IMR-90 (cell line): Measurements from ENCODE around the gene NCF2. TPM values are rescaled to one million over a fixed set of nuclear protein-coding genes. Genes with fewer than 3 reads are reported as not detected.

ENCODE experiments used
- ATAC-seq: fragments of 200-7000 bp; cut with Tn5 transposase; 2 replicates; pipeline ENCODE4 v1.9.1; 2020; ENCODE audit warnings: low read depth, mild to moderate bottlenecking, moderate library complexity
- BruUV-seq: library from RNA; stranded (reverse); fragments of 400-500 nt; replicated peaks from 2 replicates; lab custom pipeline; 2021; lab: Mats Ljungman, UMichigan
- CTCF ChIA-PET: fragments of 300-600 bp; formaldehyde crosslinking; extraction: SDS; loops from one replicate; lab custom pipeline; 2021; ENCODE audit warnings: antibody characterized with exemption; lab: Yijun Ruan, JAX
- POLR2A ChIA-PET: fragments of 300-600 bp; sonication (Branson Sonifier 250); formaldehyde crosslinking; loops from one replicate; lab custom pipeline; 2022; ENCODE audit warnings: antibody characterized with exemption; ENCODE audit not compliant: unreplicated experiment; lab: Charles Lee
- DNase-seq: peaks from one replicate; pipeline ENCODE4 v3.0.0; 2013
- H2AFZ ChIP-seq: replicated peaks from 2 replicates; pipeline ENCODE3; 2013; ENCODE audit warnings: low read length, mild to moderate bottlenecking; ENCODE audit not compliant: poor library complexity
- H2AK5ac ChIP-seq: 2 replicates; pipeline ENCODE4 v1.6.1; 2013; ENCODE audit warnings: low read depth, low read length, inconsistent platforms
- H2AK9ac ChIP-seq: replicated peaks from 2 replicates; pipeline ENCODE3; 2013; ENCODE audit warnings: mild to moderate bottlenecking, low read depth, low read length, moderate library complexity; ENCODE audit not compliant: poor library complexity
- H2BK120ac ChIP-seq: 2 replicates; pipeline ENCODE4 v1.6.1; 2013; ENCODE audit warnings: low read depth, low read length, inconsistent platforms
- H2BK15ac ChIP-seq: 3 replicates; pipeline ENCODE4 v1.6.1; 2013; ENCODE audit warnings: low read depth, low read length, inconsistent platforms
- H2BK20ac ChIP-seq: 2 replicates; pipeline ENCODE4 v1.6.1; 2013; ENCODE audit warnings: low read depth, mild to moderate bottlenecking, inconsistent platforms, low read length, moderate library complexity
- H2BK5ac ChIP-seq: 2 replicates; pipeline ENCODE4 v1.6.1; 2013; ENCODE audit warnings: mild to moderate bottlenecking, low read depth, low read length, inconsistent platforms; ENCODE audit not compliant: poor library complexity, severe bottlenecking
- H3K14ac ChIP-seq: replicated peaks from 2 replicates; pipeline ENCODE4 v1.6.1; 2013; ENCODE audit warnings: low read depth, low read length, inconsistent platforms
- H3K18ac ChIP-seq: 2 replicates; pipeline ENCODE4 v1.6.1; 2013; ENCODE audit warnings: low read depth, low read length, control low read depth
- H3K23ac ChIP-seq: 2 replicates; pipeline ENCODE4 v1.6.1; 2013; ENCODE audit warnings: low read depth, low read length, inconsistent platforms
- H3K27ac ChIP-seq: 2 replicates; pipeline ENCODE4 v1.5.1; 2013; ENCODE audit warnings: mild to moderate bottlenecking, control low read depth, low read length; ENCODE audit not compliant: insufficient read depth
- H3K27me3 ChIP-seq: 2 replicates; pipeline ENCODE4 v1.6.1; 2013; ENCODE audit warnings: low read length; ENCODE audit not compliant: control insufficient read depth, insufficient read depth
- H3K36me3 ChIP-seq: 2 replicates; pipeline ENCODE4 v1.6.1; 2013; ENCODE audit warnings: low read length, mixed read lengths; ENCODE audit not compliant: control insufficient read depth, insufficient read depth
- H3K4ac ChIP-seq: 2 replicates; pipeline ENCODE4 v1.6.1; 2013; ENCODE audit warnings: low read depth, low read length, inconsistent platforms
- H3K4me1 ChIP-seq: 2 replicates; pipeline ENCODE4 v1.6.1; 2013; ENCODE audit warnings: low read length, mixed read lengths; ENCODE audit not compliant: control insufficient read depth, insufficient read depth
- H3K4me2 ChIP-seq: 2 replicates; pipeline ENCODE4 v1.6.1; 2013; ENCODE audit warnings: low read depth, mild to moderate bottlenecking, control low read depth, low read length, moderate library complexity
- H3K4me3 ChIP-seq: 2 replicates; pipeline ENCODE4 v1.5.1; 2013; ENCODE audit warnings: low read depth, mild to moderate bottlenecking, control low read depth, low read length, moderate library complexity; ENCODE audit not compliant: insufficient read depth
- H3K56ac ChIP-seq: 2 replicates; pipeline ENCODE4 v1.6.1; 2013; ENCODE audit warnings: low read length, inconsistent platforms; ENCODE audit not compliant: insufficient read depth; ENCODE audit errors: extremely low read depth
- H3K79me1 ChIP-seq, 2 experiments: 2 replicates each; pipeline ENCODE4 v1.6.1; 2013; ENCODE audit warnings: low read length in 2 of 2, inconsistent platforms in 1 of 2, low read depth in 1 of 2
- H3K9ac ChIP-seq: 2 replicates; pipeline ENCODE4 v1.6.1; 2013; ENCODE audit warnings: low read depth, low read length, control low read depth
- H3K9me1 ChIP-seq: 2 replicates; pipeline ENCODE4 v1.6.1; 2013; ENCODE audit warnings: low read length, inconsistent platforms; ENCODE audit not compliant: insufficient read depth
- H3K9me3 ChIP-seq: 2 replicates; pipeline ENCODE4 v1.6.1; 2013; ENCODE audit warnings: low read length; ENCODE audit not compliant: control insufficient read depth, insufficient read depth
- H4K20me1 ChIP-seq: 2 replicates; pipeline ENCODE4 v1.6.1; 2013; ENCODE audit warnings: low read length, inconsistent platforms; ENCODE audit not compliant: insufficient read depth
- H4K5ac ChIP-seq: 2 replicates; pipeline ENCODE4 v1.6.1; 2013; ENCODE audit warnings: mild to moderate bottlenecking, low read depth, low read length, control low read depth
- H4K8ac ChIP-seq, 2 experiments: 2 replicates each; pipeline ENCODE4 v1.6.1; 2013; ENCODE audit warnings: low read depth in 2 of 2, low read length in 2 of 2, control low read depth in 1 of 2, inconsistent platforms in 1 of 2
- H4K91ac ChIP-seq: 2 replicates; pipeline ENCODE4 v1.6.1; 2013; ENCODE audit warnings: low read depth, low read length, inconsistent platforms; ENCODE audit not compliant: insufficient read depth
- CEBPB ChIP-seq: IDR thresholded peaks from 2 replicates; pipeline ENCODE4 v1.6.1; 2012; ENCODE audit warnings: low read depth, low read length, improper control_type of control experiment
- CHD1 ChIP-seq: IDR thresholded peaks from 2 replicates; pipeline ENCODE4 v1.6.1; 2012; ENCODE audit warnings: low read depth, low read length, improper control_type of control experiment
- MAZ ChIP-seq: IDR thresholded peaks from 2 replicates; pipeline ENCODE4 v1.6.1; 2012; ENCODE audit warnings: low read depth, mild to moderate bottlenecking, low read length, improper control_type of control experiment, moderate library complexity, borderline replicate concordance
- NFE2L2 ChIP-seq: fragments of 150-350 bp; IDR thresholded peaks from 2 replicates; pipeline ENCODE4 v1.6.1; 2016; ENCODE audit warnings: low read depth, mild to moderate bottlenecking, low read length
- POLR2A ChIP-seq: IDR thresholded peaks from 2 replicates; pipeline ENCODE4 v1.6.1; 2012; ENCODE audit warnings: mild to moderate bottlenecking, low read depth, low read length
- RAD21 ChIP-seq: IDR thresholded peaks from 2 replicates; pipeline ENCODE4 v1.6.1; 2012; ENCODE audit warnings: low read length, improper control_type of control experiment
- RCOR1 ChIP-seq: IDR thresholded peaks from 2 replicates; pipeline ENCODE4 v1.6.1; 2012; ENCODE audit warnings: mild to moderate bottlenecking, low read length, improper control_type of control experiment; ENCODE audit not compliant: insufficient replicate concordance
- WGBS, 2 experiments: methylation state at CpG; one replicate each; pipeline versions ENCODE4 v1.1.5 to v1.1.7; 2013; ENCODE audit warnings: missing lambda C conversion rate in 2 of 2; ENCODE audit not compliant: insufficient read length in 1 of 2; ENCODE audit errors: extremely low coverage in 2 of 2; 5-methylcytosine and 5-hydroxymethylcytosine counted together
- dilution Hi-C: fragments of 300-500 bp; cut with HindIII; formaldehyde crosslinking; loops from one replicate; pipeline ENCODE4 v1.14.3; 2018; ENCODE audit warnings: low sequenced_read_pairs; ENCODE audit not compliant: unreplicated experiment
- in situ Hi-C: fragments of 300-500 bp; cut with MboI; formaldehyde crosslinking; loops from 3 replicates; pipeline ENCODE4 v1.14.3; 2019; ENCODE audit warnings: low sequenced_read_pairs, inconsistent platforms, mixed read lengths
- intact Hi-C: fragments of 100-400 bp; cut with micrococcal nuclease; formaldehyde crosslinking; loops from 2 replicates; pipeline ENCODE4 v1.10.0; 2022
- polyA plus RNA-seq, 3 experiments: library from polyadenylated mRNA; depleted of rRNA; stranded (reverse); fragments of >200 nt; gene quantifications; 2 replicates each; pipeline ENCODE4 v1.2.3, GENCODE V29; 2012; ENCODE audit warnings: low replicate concordance in 1 of 3
- total RNA-seq: library from RNA; depleted of rRNA; stranded (reverse); fragments of >200 nt; gene quantifications from 2 replicates; pipeline ENCODE4 v1.2.3, GENCODE V29; 2012
- TF ChIP-seq, protein P1 (sequence below): fragments of 150-350 bp; IDR thresholded peaks from 2 replicates; pipeline ENCODE4 v1.6.1; 2017; ENCODE audit warnings: mild to moderate bottlenecking, antibody characterized with exemption, low read length, low read depth

NCF2 gene
- total and polyA plus RNA-seq, 2 of the 4 experiments (the other 2 are of a cell fraction): 3.2 to 4.2 TPM

DNA sequence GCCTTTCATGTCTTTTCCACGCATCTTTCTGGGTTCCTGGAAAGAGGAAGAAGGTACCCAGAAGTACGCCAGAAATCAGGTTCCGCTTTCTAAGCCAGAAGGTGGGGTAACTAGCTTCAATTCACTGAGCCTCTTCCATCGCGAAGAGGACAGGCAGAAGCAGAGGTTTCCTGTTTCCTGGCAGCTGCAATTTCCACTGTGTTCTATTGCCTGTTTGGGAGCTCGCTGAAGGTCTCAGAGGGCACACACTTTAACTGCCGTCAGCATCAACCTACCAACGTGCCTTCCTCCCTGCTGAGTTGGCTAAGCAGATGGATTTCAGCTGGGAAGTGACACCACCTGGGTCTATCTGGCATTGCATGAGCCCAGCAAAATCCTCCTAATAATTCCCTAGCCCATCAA is 10.0 kb downstream of the NCF2 start:
- Histone ChIP-seq H3K27ac (no peak overlapping the region), H3K14ac (no peak overlapping the region), H3K4ac (no peak overlapping the region), H2AK5ac (no peak overlapping the region), H2BK20ac (no peak overlapping the region), H3K23ac (no peak overlapping the region), H2BK5ac (no peak overlapping the region), H3K9me3 (no peaks in the 10 kb centered on the region), H3K4me1 (0 out of 2 replicates have a peak, but pooled peaks cover 4% of the 10 kb centered on the region), H3K27me3 (peaks cover 6% of the 10 kb centered on the region), H4K5ac (no peak overlapping the region), H3K56ac (no peak overlapping the region), H3K79me1 (no peaks in the 10 kb centered on the region), H3K9me1 (no peaks in the 10 kb centered on the region), H4K8ac (no peak overlapping the region), H4K20me1 (no peaks in the 10 kb centered on the region), H2AFZ (no peak overlapping the region), H2BK15ac (no peak overlapping the region), H3K4me3 (no peak overlapping the region), H3K4me2 (no peak overlapping the region), H3K36me3 (no peaks in the 10 kb centered on the region), H2BK120ac (no peak overlapping the region), H3K18ac (no peak overlapping the region), H3K9ac (no peak overlapping the region), H4K91ac (no peak overlapping the region), H2AK9ac (no peak overlapping the region)
- TF ChIP-seq CEBPB (no peak), POLR2A (no peak), RAD21 (no peak), RCOR1 (no peak), MAZ (no peak), CHD1 (no peak), NFE2L2 (no peak)
- TF ChIP-seq, protein P1, sequence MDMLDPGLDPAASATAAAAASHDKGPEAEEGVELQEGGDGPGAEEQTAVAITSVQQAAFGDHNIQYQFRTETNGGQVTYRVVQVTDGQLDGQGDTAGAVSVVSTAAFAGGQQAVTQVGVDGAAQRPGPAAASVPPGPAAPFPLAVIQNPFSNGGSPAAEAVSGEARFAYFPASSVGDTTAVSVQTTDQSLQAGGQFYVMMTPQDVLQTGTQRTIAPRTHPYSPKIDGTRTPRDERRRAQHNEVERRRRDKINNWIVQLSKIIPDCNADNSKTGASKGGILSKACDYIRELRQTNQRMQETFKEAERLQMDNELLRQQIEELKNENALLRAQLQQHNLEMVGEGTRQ: no peak
- no peak for DNase-seq
- CTCF ChIA-PET: no interaction called here
- intact Hi-C loops: no loop called here
- POLR2A ChIA-PET: no interaction called here
- no TSS peak for BruUV-seq
- in situ Hi-C loops: no loop called here
- ATAC-seq: no peak
- 59% methylated on average over 8 of the region's 8 CpGs; no CpG with 5 or more reads in 1 of the 2 experiments for WGBS, 2 experiments
- dilution Hi-C loops: no loop called here
